GM18909 (cell line): Measurements from ENCODE around the gene UBN2.
"Not testable (repeated sequence)": the region's sequence is repeated elsewhere in the genome, so short reads cannot be mapped to it uniquely, and the experiment has no call there.

Source experiments
- ATAC-seq: cut with Tn5 transposase; IDR thresholded peaks from one replicate; pipeline ENCODE4 v1.9.1; 2021; ENCODE audit warnings: mild to moderate bottlenecking; ENCODE audit not compliant: unreplicated experiment, poor library complexity

UBN2 gene

DNA sequence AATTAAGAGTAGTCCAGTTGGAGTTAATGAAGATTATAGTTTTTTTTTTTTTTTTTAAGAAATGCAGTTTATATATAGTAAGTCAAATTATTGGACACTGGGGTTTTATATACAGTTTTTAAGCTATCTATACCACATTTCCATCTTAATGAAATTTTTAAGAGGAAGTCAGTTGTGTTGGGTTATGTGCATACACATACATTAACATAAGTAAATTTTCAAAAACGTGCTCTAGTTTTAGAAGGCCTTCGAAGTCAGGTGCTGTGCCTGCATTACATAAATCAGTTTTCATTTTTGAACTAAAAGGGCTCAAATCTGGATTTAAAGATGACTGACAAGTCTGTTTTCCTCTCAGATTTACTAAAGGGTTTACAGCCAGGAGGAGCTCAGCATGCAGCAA, 62.5 kb downstream of the UBN2 start:
- no peak for ATAC-seq

DNA sequence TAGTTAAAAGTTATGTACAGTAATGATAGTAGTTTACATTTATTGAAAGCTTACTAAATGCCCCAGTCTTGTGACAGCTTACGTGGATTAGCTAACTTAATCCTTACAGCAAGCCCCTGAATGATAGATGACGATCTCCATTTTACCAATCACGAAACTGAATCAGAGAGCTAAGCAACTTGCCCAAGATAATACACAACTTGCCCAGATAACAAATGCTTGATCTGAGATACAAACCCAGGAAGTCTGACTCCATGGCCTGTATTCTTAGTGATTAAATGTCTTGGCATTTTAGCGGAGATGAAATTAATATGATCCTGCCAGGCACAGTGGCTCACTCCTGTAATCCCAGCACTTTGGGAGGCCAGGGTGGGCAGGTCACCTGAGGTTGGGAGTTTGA, 63.2 kb downstream of the UBN2 start:
- ATAC-seq: no peak

DNA sequence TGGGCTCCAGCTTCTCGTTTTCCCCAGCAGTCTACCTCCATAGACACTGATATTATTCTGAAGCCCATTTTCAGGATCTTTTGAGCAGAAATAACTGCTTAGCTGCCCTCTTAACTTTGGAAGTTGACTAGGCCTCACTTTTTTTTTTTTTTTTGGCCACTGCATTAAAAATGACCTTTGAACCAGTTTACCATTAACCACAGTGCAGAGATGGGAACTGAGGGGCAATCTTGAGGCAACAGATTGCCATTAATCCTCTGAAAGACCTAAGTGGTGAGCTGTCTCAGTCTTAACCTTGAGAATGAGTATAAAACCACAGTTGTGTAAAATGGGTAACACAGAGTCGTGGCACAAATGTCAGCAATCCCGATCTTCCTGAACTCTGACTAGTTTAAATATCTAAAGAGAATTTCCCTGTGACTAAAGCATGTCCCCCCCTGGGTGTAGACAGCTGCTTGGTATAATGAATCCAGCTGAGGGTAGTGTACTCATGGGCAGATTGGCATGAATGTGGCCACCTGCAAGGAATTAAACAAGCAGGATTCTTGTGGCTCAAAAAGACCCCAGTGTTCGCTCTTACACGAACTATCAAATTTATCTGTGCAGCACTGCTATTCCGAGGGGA, 64.0 kb downstream of the UBN2 start:
- ATAC-seq: no peak

DNA sequence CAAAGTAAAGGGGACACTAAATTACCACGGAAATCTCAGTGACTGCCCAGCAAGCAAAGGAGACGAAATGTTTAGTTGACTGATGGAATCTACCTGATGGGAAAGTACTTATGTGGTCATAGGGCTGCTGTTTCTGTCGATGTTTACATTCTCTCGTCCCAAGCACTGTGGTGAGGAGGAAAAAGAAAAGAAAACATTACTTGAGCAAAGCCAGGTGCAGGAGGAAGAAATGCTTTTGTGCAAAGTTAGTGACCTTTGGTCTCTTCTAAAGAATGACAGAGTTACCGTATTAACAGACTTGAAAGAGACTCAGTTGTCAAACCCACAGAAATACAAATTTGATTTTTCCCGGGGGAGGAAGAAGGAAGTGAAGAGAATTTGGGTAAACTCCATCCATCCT, 66.8 kb downstream of the UBN2 start:
- no peak for ATAC-seq

DNA sequence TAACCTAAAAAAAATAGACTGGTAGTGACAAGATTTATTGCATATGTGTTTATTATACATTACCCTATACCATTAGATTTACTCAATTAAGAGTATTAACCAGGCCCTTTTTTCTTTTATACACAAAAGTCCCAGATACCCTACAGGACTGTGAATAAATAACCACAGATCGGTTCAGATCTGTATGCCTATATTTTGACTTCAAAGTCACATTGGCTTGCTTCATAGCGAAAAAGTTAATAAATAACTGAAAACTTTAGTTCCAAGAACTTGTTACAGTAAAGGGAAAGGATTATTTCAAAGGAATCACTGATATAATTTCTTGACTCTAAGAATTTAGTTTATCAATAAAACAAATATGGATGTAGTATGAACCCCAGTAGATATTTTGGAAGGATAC, 68.3 kb downstream of the UBN2 start:
- ATAC-seq: no peak

DNA sequence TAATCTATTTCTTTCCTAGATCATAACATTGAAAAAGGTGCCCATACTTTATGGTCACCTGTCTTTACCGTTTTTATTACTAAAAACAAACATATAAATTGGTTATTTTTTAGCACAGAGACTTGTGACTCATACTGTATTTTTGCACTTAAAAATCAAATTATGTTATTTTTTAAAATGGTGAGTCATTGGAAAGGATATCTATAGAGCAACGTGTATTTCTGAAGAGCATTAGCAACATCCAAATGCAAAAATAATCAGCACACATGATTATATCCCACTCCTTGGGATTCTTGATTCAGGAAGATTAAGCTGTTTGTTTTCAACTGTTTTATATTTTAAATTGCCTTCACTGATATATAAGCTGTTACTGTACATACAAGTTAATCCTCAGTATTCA, 69.4 kb downstream of the UBN2 start:
- ATAC-seq: no peak

DNA sequence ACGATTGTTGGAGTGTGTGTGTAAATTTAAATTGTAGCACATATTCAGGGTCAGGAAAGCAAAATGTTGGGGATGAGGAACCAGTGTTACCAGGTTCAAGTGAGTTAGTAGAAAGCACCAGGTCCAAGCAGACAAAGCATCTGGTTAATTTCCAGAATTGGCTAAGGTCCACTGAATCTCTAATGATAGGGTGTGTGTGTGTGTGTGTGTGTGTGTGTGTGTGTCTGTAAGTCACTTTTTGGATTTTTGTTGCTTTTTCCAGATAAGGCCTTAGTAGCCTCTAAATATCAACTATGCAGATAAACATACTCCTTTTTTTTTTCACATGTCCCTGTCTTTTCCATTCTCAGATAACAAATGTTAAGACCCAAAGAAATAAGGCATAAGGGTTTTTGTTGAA, 73.5 kb downstream of the UBN2 start:
- ATAC-seq: no peak

DNA sequence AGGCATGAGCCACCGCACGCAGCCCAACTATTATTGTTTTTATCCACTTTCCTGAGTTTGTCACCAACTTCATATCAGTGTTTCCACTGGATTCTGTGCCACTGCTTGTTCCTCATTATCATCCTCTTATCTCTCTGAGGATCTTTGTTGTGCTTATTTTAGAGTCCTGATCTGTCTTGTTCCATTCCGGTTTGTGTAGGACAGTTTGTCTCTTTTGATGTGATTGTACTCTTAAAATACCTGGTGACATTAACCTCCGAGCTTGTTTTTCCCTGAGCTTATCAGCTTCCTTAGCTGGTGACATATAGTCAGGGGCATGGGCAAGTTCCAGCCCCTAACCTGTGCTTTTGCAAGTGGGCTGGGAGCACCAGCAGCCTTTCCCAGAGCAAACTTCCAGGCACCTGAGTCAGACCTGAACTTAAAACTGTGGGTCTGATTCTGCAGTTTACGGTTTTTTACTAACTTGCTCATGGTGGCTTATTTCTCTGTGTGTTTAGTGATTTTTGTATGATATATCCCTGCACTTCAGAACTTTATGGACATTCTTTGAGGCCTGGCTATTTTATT, 87.0 kb downstream of the UBN2 start:
- ATAC-seq: no peak

DNA sequence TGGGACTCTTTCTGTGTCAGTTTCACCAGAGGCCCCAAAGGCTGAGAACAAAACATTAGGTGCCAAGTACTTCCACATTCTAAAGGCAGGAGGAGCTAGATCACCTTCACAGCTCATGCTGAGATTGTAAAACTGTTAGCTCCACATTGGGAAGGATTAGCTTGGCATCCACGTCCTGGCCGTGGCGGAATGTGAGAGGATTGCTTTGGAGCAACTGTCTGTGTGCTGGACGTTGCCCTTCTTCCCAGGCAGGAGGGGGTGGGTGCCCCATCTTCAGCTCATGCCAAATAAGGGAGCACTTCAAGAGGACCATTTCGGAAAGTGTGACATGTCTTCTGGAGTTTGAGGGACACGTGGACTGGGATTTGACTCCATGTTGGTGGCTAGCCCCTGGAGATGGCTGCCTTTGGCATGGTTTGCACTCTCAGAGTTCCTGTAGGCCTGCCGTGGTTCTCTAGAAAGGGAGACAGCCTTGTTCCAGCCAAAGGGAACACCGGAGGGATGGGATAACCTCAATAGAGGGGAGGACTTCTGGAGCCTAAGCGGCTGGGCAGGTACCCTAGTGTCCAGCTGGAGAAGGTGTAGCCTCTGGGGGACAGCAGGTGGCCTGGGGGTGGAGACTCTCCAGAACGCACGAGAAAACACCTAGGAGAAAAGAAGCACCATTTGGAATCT, 90.2 kb downstream of the UBN2 start:
- ATAC-seq: no peak

DNA sequence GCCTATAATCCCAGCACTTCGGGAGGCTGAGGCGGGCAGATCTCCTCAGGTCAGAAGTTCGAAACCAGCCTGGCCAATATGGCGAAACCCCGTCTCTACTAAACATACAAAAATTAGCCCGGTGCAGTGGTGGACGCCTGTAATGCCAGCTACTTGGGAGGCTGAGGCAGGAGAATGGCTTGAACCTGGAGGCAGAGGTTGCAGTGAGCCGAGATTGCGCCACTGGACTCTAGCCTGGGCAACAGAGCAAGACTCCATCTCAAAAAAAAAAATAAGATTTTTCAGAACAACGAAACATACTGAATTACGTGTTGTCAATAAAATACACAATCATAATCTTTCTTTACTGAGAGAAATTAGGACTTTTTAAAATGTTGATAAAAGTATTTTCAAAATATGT, 93.7 kb downstream of the UBN2 start:
- ATAC-seq: not testable (repeated sequence)

DNA sequence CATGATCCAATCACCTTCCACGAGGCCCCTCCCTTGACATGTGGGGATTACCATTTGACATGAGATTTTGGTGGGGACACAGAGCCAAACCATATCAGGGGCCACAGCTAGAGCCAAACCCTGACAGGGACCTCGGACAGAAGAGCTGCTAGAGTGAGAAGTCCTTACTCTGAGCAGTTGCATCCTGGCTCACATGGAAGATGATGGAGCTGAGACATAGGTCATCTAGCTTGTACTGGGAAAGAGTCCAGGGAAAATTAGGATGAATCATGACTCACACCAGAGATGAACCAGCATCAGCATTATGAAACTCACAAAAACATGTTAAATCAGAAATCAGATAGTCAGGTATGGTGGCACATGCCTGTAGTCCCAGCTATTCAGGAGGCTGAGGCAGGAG, 97.3 kb downstream of the UBN2 start:
- ATAC-seq: no peak

DNA sequence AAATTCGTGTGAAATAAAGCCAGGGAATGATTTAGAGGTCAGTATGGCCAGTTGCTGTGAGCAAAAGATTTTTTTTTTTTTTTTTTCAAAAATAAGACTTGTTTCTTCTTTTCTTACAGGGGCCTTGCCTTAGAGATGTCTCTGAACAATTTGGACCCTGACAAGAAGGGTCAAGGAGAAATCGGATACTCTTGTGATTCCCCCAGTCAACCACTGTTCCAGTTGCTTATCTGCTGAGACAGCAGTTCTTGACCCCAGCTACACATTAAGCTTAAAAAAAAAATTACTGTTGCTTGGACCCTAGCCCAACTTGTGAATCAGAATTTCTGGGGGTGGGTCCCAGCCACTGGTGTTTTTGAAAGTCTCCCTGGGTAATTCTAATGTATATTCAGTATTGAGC, 98.1 kb downstream of the UBN2 start:
- no peak for ATAC-seq

DNA sequence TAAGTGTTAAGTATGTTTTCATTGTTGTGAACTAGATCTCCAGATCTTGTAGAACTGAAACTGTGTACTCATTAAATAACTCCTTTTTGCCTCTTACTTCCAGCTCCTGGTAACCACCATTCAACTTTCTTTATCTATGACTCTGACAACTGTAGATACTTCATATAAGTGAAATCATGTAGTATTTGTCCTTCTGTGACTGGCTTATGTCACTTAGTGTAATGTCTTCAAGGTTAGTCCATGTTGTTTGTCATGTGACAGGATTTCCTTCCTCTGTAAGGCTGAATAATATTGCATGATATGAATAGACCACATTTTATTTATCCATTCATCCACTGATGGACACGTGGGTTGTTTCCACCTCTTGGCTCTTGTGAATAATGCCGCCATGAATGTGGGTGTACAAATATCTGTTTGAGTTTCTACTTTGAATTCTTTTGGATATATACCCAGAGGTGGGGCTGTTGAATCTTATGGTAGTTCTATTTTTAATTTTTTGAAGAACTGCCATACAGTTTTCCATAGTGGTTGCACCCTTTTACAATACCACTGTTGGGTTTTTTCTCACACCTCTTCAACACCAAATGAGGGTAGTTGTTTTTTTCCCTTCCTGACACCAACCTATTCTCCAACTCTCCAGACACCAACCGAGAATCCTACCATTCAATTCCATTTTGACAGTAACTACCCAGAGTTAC, 99.4 kb downstream of the UBN2 start:
- ATAC-seq: no peak

DNA sequence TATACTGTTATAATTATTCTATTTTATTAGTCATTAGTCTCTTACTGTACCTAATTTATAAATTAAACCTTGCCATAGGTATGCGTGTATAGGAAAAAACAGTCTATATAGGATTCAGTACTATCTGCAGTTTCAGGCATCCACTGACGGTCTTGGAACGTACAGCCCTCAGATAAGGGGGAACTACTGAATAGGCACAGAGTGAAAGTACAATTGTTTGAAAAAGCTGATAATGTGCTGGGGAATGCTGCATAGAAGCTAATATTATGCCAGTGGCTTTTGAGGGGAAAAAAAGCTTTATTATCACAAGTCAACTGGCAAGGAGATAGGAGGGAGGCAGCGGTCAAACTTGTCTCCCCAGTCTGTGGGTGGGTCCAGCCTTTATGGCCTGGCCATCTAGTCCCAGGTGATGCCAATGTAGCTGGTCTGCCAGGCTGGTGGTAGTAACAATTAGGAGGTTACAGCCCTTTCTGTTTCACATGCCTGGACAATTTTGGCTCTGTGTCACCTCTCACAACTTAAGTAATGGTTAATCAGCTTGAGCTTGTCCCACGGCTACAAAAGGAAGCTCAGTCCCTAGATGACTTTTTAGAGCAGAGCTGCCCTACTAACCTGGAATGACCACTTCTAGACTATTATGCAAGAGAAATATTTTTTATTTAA, 101.8 kb downstream of the UBN2 start:
- ATAC-seq: no peak

DNA sequence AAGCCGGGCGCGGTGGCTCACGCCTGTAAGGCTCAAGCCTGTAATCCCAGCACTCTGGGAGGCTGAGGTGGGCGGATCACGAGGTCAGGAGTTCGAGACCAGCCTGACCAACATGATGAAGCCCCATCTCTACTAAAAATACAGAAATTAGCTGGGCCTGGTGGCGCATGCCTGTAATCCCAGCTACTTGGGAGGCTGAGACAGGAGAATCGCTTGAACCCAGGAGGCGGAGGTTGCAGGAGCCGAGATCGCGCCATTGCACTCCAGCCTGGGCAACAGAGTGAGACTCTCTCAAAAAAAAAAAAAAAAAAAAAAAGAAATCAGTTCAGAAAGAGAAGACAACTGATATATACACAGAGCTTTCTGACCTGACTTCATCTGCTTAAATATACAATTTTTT, 102.4 kb downstream of the UBN2 start:
- ATAC-seq: not testable (repeated sequence)

DNA sequence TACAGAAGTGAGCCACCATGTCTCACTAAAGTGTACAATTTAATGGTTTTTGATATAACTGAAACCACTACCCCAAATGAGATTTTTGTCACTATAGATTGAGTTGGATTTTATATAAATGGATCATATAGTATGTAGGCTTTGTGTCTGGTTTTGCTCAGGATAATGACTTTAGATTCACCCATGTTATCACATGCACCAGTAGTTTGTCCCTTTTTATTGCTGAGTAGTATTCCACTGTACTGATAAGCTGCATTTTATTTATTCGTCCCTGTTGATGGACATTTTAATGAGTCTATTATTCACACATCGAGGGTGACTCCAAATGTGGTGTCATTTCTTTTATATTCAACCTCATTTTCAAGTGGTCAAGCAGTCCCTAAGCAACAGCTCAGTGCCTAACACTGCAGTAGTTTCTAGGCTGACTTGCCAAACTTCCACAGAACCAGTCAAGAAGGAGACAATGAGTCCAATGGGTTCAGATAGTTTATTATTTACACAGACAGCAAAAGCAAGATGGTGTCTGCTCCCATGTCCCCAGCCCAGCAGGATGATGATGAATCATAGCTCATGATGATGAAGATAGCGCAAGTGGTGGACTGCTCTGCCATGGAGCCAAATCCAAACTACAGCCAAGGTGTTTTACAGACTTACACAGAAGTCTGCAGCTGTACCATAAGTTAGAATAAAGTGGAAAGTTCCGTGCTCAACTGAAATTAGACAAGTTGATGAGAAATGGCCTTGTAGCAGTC, 103.5 kb downstream of the UBN2 start:
- no peak for ATAC-seq

DNA sequence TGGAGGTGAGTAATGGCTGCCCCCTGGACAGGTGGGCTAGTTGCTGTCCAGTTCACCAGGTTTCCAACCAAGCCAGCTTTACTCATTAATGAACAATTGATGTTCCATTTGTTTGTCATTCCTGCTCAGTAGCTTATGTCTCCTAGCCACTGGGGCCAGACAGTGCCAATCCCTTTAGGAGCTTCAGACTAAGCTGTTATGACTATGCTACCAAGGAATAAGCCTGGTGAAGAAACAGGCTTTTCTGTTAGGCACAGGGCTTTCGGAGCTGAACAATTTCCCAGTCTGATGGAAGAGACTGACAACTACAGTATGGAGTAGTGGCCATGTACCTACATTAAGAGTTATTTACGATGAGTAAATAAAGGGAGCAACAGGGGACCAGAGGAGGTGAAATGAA, 108.0 kb downstream of the UBN2 start:
- ATAC-seq: no peak

DNA sequence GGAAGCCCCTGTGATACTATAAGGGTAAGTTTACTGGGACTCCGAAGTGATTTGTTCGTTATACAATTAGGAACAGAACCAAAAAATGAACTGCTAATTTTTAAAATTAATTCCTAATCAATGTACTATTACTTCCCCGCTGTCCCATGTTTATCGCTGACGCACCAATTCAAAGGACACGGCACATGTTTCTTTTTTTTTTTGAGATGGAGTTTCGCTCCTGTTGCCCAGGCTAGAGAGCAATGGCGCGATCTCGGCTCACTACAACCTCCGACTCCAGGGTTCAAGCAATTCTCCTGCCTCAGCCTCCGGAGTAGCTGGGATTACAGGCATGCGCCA, 108.6 kb downstream of the UBN2 start:
- ATAC-seq: no peak

DNA sequence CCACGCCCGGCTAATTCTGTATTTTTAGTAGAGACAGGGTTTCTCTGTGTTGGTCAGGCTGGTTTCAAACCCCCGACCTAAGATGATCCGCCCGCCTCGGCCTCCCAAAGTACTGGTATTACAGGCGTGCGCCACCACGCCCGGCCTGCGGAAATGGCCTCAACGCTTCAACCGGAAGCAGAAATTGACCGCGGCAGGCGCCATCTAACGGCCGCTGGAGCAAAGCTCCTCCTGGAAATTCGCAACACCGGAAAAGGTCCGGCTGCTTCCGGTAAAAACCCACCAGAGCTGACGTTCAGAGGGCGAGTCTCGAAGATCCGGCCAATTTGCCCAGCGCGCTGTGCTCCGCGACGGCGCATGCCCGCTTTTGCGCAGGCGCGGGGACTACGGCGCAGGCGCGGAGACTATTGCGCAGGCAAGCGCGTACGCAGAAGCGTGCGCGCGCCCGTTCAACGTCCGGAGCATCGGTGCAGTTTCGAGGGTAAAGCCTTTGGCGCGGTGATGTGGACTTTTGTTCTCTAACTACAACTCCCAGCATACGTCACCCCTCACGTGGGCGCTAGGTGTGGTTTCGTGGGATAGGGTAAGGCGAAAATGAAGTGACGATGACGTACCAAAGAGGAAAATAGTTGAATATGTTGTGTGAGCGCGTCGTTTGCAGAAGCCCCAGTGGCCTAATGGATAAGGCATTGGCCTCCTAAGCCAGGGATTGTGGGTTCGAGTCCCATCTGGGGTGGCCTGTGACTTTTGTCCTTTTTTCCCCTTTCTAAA, 109.2 kb downstream of the UBN2 start:
- ATAC-seq: peak; percentile 87

DNA sequence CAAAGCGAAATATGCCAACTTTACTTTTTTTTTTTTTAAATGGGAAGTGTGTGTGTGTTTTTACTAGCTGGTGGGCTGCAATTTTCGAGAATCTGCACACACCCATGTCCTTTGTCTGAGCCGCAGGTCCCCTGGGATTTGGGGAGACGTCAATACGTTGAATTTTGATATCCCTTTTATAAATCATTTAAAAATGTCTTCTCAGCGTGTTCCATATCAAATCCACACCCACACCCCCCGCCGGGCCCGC, 109.7 kb downstream of the UBN2 start:
- no peak for ATAC-seq
